Tibial nerve (tissue), 4 donors: Measurements from ENCODE around the gene SHROOM3. TPM values are rescaled to one million over a fixed set of nuclear protein-coding genes. Genes with fewer than 3 reads are reported as not detected.

Experiments used
- DNase-seq, 2 donors: peaks; one replicate each; pipeline ENCODE4 v3.0.0-alpha.2; 2019; ENCODE audit warnings: low spot score in 2 of 2
- H3K27ac ChIP-seq, 4 donors: fragments of 200-600 bp; sonication (generic) in 3 of 4; one replicate each; pipeline ENCODE4 v1.5.1; 2017 to 2019; ENCODE audit warnings: mild to moderate bottlenecking in 1 of 4
- H3K27me3 ChIP-seq, 2 donors: fragments of 200-600 bp; sonication (generic) in 1 of 2; one replicate each; pipeline versions ENCODE4 v1.5.1 to v1.6.0; 2017 to 2019
- H3K36me3 ChIP-seq, 3 donors: fragments of 200-600 bp; sonication (generic); one replicate each; pipeline ENCODE4 v1.5.1; 2018 to 2019
- H3K4me1 ChIP-seq, 4 donors: fragments of 200-600 bp; sonication (generic) in 3 of 4; one replicate each; pipeline ENCODE4 v1.5.1; 2017 to 2019
- H3K4me3 ChIP-seq, 4 donors: fragments of 200-600 bp; sonication (generic) in 3 of 4; one replicate each; pipeline ENCODE4 v1.5.1; 2017 to 2019; ENCODE audit warnings: mild to moderate bottlenecking in 1 of 4, moderate library complexity in 1 of 4
- H3K9me3 ChIP-seq, 4 donors: fragments of 200-600 bp; sonication (generic) in 3 of 4; one replicate each; pipeline ENCODE4 v1.5.1; 2017 to 2019
- CTCF ChIP-seq, 5 experiments: fragments of 200-600 bp in 3 of 5; fragments of 450-650 bp in 2 of 5; sonication (generic) in 3 of 5; IDR thresholded peaks; one replicate each; pipeline ENCODE4 v1.5.1; 2016 to 2019; ENCODE audit warnings: antibody characterized with exemption in 5 of 5, mild to moderate bottlenecking in 3 of 5, moderate library complexity in 2 of 5
- EP300 ChIP-seq, 2 donors: sonication (generic); formaldehyde crosslinking; IDR thresholded peaks; one replicate each; pipeline ENCODE4 v1.6.1; 2017; ENCODE audit warnings: antibody characterized with exemption in 2 of 2, mild to moderate bottlenecking in 1 of 2
- POLR2A ChIP-seq, 2 donors: fragments of 450-650 bp; IDR thresholded peaks; one replicate each; pipeline ENCODE4 v1.6.1; 2017; ENCODE audit warnings: antibody characterized with exemption in 2 of 2, mild to moderate bottlenecking in 2 of 2, moderate library complexity in 2 of 2
- WGBS, 2 donors: methylation state at CpG; one replicate each; pipeline ENCODE4 v1.1.5; 2018; 5-methylcytosine and 5-hydroxymethylcytosine counted together
- total RNA-seq, 4 donors: library from RNA; depleted of rRNA; stranded (reverse); fragments of >200 nt; gene quantifications; one replicate each; pipeline ENCODE4 v1.1.0, GENCODE V29; 2016

SHROOM3 gene
- total RNA-seq, 4 donors from 2014 or later, result 28.0 to 49.8 (median 37.9) TPM

GRCh38 chr4:76782837-76783236 is 347.8 kb downstream of the SHROOM3 start:
- Histone ChIP-seq H3K36me3 (peaks cover 0 to 60% (median 0%) of the 10 kb centered on the region in 3 donors), H3K27ac (peak overlapping the region in 1 of 4 donors; percentile 54), H3K9me3 (no peaks in the 10 kb centered on the region), H3K4me1 (peaks cover 0 to 19% (median 0%) of the 10 kb centered on the region in 4 donors), H3K4me3 (no peak overlapping the region), H3K27me3 (no peaks in the 10 kb centered on the region)
- DNase-seq, result no peak
- WGBS, 2 donors, result 18 to 24% methylated on average over 1 of the region's 1 CpG
- TF ChIP-seq POLR2A (IDR thresholded peaks at IDR 0.05) (no peak), CTCF (IDR thresholded peaks at IDR 0.05) (no peak), EP300 (IDR thresholded peaks at IDR 0.05) (no peak)

- Histone ChIP-seq H3K4me3 (no peak overlapping the region), H3K4me1 (peaks cover 0 to 19% (median 0%) of the 10 kb centered on the region in 4 donors), H3K9me3 (no peaks in the 10 kb centered on the region), H3K27ac (no peak overlapping the region), H3K36me3 (peaks cover 0 to 51% (median 0%) of the 10 kb centered on the region in 3 donors), H3K27me3 (no peaks in the 10 kb centered on the region)
- WGBS, 2 donors, result 84 to 88% methylated on average over 3 to 4 of the region's 4 CpGs
- no peak for DNase-seq
- TF ChIP-seq EP300 (IDR thresholded peaks at IDR 0.05) (no peak), POLR2A (IDR thresholded peaks at IDR 0.05) (no peak), CTCF (IDR thresholded peaks at IDR 0.05) (no peak)
These were observed 348.8 kb downstream of the SHROOM3 start for GRCh38 chr4:76783836-76784235.

GRCh38 chr4:76784237-76784636 is 349.2 kb downstream of the SHROOM3 start:
- no peak for DNase-seq
- no peak overlapping the region for H3K27ac ChIP-seq
- 74 to 86% methylated on average over 2 of the region's 2 CpGs for WGBS, 2 donors

GRCh38 chr4:76787898-76788297 is 352.9 kb downstream of the SHROOM3 start:
- H3K36me3 ChIP-seq, result peaks cover 0 to 22% (median 0%) of the 10 kb centered on the region in 3 donors
- TF ChIP-seq POLR2A (IDR thresholded peaks at IDR 0.05) (no peak), EP300 (IDR thresholded peaks at IDR 0.05) (no peak), CTCF (IDR thresholded peaks at IDR 0.05) (no peak)
- 93 to 100% methylated on average over 1 of the region's 1 CpG for WGBS, 2 donors
- DNase-seq, result no peak
- no peak overlapping the region for H3K4me3 ChIP-seq
- no peak overlapping the region for H3K27ac ChIP-seq
- H3K4me1 ChIP-seq, result peaks cover 0 to 2% (median 0%) of the 10 kb centered on the region in 4 donors
- H3K27me3 ChIP-seq, result no peaks in the 10 kb centered on the region
- H3K9me3 ChIP-seq, result no peaks in the 10 kb centered on the region

More at GRCh38 chr4:76784237-76784636, 349.2 kb downstream of the SHROOM3 start:
- peaks cover 0 to 47% (median 0%) of the 10 kb centered on the region in 3 donors for H3K36me3 ChIP-seq
- TF ChIP-seq CTCF (IDR thresholded peaks at IDR 0.05) (no peak), EP300 (IDR thresholded peaks at IDR 0.05) (no peak), POLR2A (IDR thresholded peaks at IDR 0.05) (no peak)
- H3K27me3 ChIP-seq, result no peaks in the 10 kb centered on the region
- H3K9me3 ChIP-seq, result no peaks in the 10 kb centered on the region
- peaks cover 0 to 19% (median 0%) of the 10 kb centered on the region in 4 donors for H3K4me1 ChIP-seq
- no peak overlapping the region for H3K4me3 ChIP-seq

GRCh38 chr4:76790377-76790776 is 355.3 kb downstream of the SHROOM3 start:
- Histone ChIP-seq H3K36me3 (peaks cover 0 to 13% (median 0%) of the 10 kb centered on the region in 3 donors), H3K4me3 (no peak overlapping the region), H3K27ac (no peak overlapping the region), H3K9me3 (no peaks in the 10 kb centered on the region), H3K27me3 (no peaks in the 10 kb centered on the region), H3K4me1 (no peaks in the 10 kb centered on the region)
- TF ChIP-seq EP300 (IDR thresholded peaks at IDR 0.05), result no peak
- no peak for TF ChIP-seq CTCF (IDR thresholded peaks at IDR 0.05)
- no peak for TF ChIP-seq POLR2A (IDR thresholded peaks at IDR 0.05)
- WGBS, 2 donors, result 74 to 91% methylated on average over 1 of the region's 1 CpG
- no peak for DNase-seq
